IPS-18c (cell line): ENCODE results near the gene LIMS4.
"Not testable (repeated sequence)": the region's sequence is repeated elsewhere in the genome, so short reads cannot be mapped to it uniquely, and the experiment has no call there.

Source experiments
- H3K4me3 ChIP-seq: 2 replicates; pipeline ENCODE4 v1.7.0; 2013; ENCODE audit warnings: low read depth, mild to moderate bottlenecking, low read length, moderate library complexity; ENCODE audit not compliant: insufficient read depth
- H3K9me3 ChIP-seq: one replicate; pipeline ENCODE4 v1.6.1; 2013; ENCODE audit warnings: mild to moderate bottlenecking, low read length, moderate library complexity; ENCODE audit not compliant: control insufficient read depth, insufficient read depth

LIMS4 gene

GRCh38 chr2:110472171-110473058 lies at the start of gene LIMS4:
LIMS4 (minus strand) TSS chr2:110472816; CDS start chr2:110472778, 38 bp downstream.
- not testable (repeated sequence) for H3K9me3 ChIP-seq, H3K4me3 ChIP-seq

GRCh38 chr2:110499755-110500377 lies 27.2 kb upstream of the LIMS4 start:
- not testable (repeated sequence) for H3K9me3 ChIP-seq, H3K4me3 ChIP-seq

- H3K9me3 ChIP-seq, H3K4me3 ChIP-seq: not testable (repeated sequence)
Observed at GRCh38 chr2:110496027-110496426, 23.4 kb upstream of the LIMS4 start.

GRCh38 chr2:110494488-110494887 lies 21.9 kb upstream of the LIMS4 start:
- H3K4me3 ChIP-seq: not testable (repeated sequence)

GRCh38 chr2:110488991-110489390 lies 16.4 kb upstream of the LIMS4 start:
- not testable (repeated sequence) for H3K9me3 ChIP-seq, H3K4me3 ChIP-seq

More at GRCh38 chr2:110494488-110494887, 21.9 kb upstream of the LIMS4 start:
- H3K9me3 ChIP-seq: not testable (repeated sequence)

- H3K9me3 ChIP-seq, H3K4me3 ChIP-seq: not testable (repeated sequence)
Observed at GRCh38 chr2:110482697-110483096, 10.1 kb upstream of the LIMS4 start.

GRCh38 chr2:110481200-110481599 lies 8.6 kb upstream of the LIMS4 start:
- not testable (repeated sequence) for H3K4me3 ChIP-seq, H3K9me3 ChIP-seq

GRCh38 chr2:110480084-110480483 lies 7.5 kb upstream of the LIMS4 start:
- not testable (repeated sequence) for H3K4me3 ChIP-seq, H3K9me3 ChIP-seq

- not testable (repeated sequence) for H3K9me3 ChIP-seq, H3K4me3 ChIP-seq
Observed at GRCh38 chr2:110477370-110477769, 4.8 kb upstream of the LIMS4 start.

- not testable (repeated sequence) for H3K4me3 ChIP-seq, H3K9me3 ChIP-seq
Observed at GRCh38 chr2:110476952-110477351, 4.3 kb upstream of the LIMS4 start.

GRCh38 chr2:110475627-110476359 lies 3.2 kb upstream of the LIMS4 start:
- not testable (repeated sequence) for H3K9me3 ChIP-seq, H3K4me3 ChIP-seq

- H3K4me3 ChIP-seq, H3K9me3 ChIP-seq: not testable (repeated sequence)
Observed at GRCh38 chr2:110474898-110475297, 2.3 kb upstream of the LIMS4 start.

- not testable (repeated sequence) for H3K9me3 ChIP-seq, H3K4me3 ChIP-seq
Observed at GRCh38 chr2:110473059-110473358, 393 bp upstream of the LIMS4 start.

- not testable (repeated sequence) for H3K4me3 ChIP-seq, H3K9me3 ChIP-seq
Observed at GRCh38 chr2:110468921-110469320, 3.7 kb downstream of the LIMS4 start.

- H3K9me3 ChIP-seq, H3K4me3 ChIP-seq: not testable (repeated sequence)
Observed at GRCh38 chr2:110465312-110465711, 7.3 kb downstream of the LIMS4 start.

- H3K9me3 ChIP-seq, H3K4me3 ChIP-seq: not testable (repeated sequence)
Observed at GRCh38 chr2:110462458-110462857, 10.2 kb downstream of the LIMS4 start.

- not testable (repeated sequence) for H3K4me3 ChIP-seq, H3K9me3 ChIP-seq
Observed at GRCh38 chr2:110460318-110460717, 12.3 kb downstream of the LIMS4 start.

- not testable (repeated sequence) for H3K4me3 ChIP-seq, H3K9me3 ChIP-seq
Observed at GRCh38 chr2:110457214-110457590, 15.4 kb downstream of the LIMS4 start.
